CD4-positive, alpha-beta T cell treated with Interleukin-6 for 4 hours (primary cell): Measurements from ENCODE around the gene RELL1.

Experiments
- DNase-seq: peaks from one replicate; pipeline ENCODE4 v3.0.0-alpha.2; 2020; ENCODE audit warnings: mixed read lengths

RELL1 gene

GRCh38 chr4:37631551-37631950 is 54.6 kb downstream of the RELL1 start:
- DNase-seq, result no peak

DNA sequence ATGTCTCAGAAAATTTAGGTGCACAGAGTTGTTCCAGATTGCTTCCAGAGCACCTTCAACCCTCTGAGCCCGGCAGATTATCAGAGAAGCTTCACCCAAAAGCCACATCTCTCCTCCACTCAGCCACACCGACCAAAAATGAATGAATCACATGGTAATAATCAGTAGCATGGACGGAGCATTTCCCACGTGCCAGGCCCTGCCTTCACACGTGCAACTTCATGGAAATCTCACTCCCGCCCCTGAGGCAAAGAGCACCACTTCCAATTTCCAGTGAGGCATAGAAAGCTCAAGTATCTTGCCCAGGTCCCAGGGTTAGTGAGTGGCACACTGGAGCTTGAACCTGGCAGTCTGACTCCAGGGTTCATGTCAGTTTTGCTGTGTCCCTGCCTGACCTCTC is 56.5 kb downstream of the RELL1 start:
- DNase-seq, result no peak

DNA sequence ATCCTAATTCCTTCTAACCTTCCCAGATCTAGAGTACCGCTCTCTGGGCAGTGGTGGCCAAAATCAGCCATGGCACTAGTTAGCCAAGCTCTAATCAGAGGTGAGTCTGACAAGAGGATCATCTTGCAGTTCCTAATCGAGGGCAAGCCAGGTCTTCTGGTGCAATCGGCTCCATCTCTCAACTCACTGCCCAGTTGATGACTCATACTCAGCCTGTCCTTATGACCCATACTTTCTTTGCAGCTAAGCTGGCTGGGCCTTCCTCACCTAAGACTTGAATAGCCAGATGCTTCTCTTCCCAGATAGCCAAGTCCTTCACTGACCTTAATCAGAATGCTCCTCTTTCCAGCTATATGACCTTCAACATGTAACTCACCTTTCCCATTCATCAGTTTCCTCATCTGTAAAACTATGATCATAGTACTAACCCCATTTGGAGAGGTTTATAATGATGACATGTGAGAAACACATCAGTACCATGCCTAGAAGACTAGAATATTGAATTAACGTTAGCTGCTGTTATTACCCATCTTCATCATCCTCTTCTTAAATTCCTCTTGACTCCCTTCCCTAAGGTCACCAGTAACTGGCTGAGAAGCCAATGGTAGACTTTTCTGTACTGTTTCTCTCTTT is 57.1 kb downstream of the RELL1 start:
- no peak for DNase-seq

DNA sequence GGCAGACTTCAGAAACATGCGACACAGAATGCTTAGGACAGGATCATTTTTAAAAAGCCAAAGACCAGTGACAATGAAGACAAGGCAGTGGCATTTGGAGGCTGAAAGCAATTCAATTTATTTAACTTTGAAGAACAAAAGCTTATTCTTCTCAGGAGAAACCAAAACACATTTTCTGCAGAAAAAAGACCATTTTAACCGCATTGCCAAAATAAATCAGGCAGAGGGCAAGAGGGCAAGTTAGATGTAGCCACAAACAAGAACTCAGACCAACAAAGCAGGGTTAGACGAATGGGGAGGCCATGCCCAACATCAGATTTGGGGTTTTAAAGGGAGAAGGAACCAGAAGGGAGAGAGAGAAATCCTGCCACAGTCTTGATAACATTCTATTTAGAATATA is 58.9 kb downstream of the RELL1 start:
- no peak for DNase-seq

DNA sequence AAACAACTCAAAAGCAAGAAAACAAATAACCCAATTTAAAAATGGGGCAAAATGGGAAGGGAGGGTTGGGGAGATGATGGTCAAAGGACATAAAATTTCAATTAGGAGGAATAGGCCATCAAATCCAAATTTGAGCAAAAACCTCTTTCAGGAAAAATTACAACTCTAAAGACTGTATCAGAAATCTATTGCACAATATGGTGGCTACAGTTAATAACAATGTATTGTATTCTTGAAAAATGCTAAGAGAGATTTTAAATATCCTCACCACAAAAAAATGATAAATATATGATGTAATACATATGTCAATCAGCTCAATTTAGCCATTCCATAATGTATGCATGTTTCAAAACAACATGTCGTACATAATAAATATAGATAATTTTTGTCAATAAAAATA is 60.7 kb downstream of the RELL1 start:
- DNase-seq, result no peak

DNA sequence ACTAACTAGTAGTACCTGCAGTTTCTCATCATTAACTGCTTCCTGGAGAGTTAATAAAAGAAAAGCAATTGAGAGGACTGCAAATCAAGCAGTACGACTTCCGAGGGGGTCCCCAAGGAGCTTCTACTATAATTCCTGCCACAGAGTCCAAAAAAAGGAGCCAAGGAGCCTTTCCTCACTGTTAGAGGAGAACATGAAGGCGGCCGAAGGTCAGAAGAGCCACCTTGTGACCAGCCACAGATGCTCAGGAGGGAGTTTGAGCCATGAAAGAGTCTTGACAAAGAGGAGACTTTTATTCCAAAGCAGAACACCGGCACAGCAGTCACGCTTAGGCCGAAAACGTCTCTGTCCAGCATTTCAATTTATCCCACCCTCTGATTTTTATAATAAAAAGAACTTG is 62.2 kb downstream of the RELL1 start:
- DNase-seq, result no peak

GRCh38 chr4:37623125-37623524 is 63.1 kb downstream of the RELL1 start:
- no peak for DNase-seq

GRCh38 chr4:37620176-37620575 is 66.0 kb downstream of the RELL1 start:
- no peak for DNase-seq

DNA sequence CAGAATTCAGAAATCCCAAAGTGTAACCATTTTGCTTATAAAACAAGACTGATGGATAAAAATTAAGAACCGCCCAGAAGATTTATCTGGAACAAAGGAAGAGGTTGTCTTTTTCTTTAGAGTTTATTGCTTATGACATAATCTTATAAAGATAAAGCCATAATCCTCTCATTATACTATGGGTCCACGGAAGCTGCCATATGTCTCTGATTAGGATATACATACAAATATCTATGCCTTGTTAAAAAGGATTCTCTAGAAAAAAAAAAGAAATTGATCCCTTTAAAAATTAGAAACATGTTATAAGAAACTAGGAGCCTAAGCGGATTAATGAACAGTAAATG is 70.5 kb downstream of the RELL1 start:
- DNase-seq, result no peak

DNA sequence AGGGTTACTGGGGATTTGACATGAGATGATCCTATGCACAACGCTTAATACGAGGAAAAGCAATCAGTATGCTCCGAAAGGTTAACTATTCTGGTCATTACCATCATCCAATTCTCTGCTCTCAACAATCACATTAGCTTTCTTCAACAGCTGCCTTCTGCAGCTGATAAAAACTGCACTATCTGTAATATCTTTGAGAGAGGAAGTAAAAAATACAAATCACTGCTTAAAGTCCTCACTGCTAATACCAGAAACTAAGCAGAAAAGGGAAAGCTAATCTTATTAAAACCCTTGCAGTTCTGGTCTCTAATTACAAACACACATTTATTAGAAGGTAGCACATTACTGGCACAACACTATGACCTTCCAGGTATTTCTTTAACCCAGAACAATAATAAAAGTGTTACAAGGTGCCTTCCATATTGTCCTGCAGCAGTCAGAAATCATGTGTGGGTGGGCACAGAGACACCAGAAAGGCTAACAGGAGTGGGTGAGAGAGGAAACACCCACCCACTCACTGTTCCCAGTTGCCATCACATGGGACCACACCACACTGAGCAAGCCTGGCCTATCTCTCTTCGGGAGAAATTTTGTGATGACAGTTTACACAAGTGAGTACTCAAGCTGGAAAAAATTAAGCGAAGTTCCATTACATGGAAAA is 71.0 kb downstream of the RELL1 start:
- DNase-seq, result no peak

DNA sequence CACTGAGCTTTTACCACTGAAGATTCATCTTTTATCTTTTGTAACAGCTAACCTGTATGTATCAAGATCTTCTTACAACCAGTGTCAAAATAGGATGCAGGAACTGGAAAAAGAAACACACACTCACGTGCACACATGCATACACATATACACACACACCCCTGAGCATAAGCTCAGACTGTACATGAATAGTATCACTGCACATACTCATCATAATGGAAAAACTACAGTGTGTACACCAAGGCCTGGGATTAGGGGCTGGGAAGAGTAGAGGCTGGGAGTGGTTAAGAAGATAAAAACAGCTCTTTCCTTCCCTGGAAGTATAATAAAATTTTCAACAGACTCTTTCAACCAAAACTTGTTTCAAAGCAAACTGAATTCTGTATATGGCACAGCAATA is 73.4 kb downstream of the RELL1 start:
- no peak for DNase-seq

GRCh38 chr4:37609626-37610025 is 76.5 kb downstream of the RELL1 start:
- no peak for DNase-seq

GRCh38 chr4:37607018-37607417 is 79.2 kb downstream of the RELL1 start:
- DNase-seq, result no peak

- no peak for DNase-seq
Measured at GRCh38 chr4:37605843-37606565, 80.2 kb downstream of the RELL1 start.

- DNase-seq, result no peak
Measured at GRCh38 chr4:37604461-37604860, 81.7 kb downstream of the RELL1 start.

GRCh38 chr4:37603711-37604110 is 82.5 kb downstream of the RELL1 start:
- no peak for DNase-seq

DNA sequence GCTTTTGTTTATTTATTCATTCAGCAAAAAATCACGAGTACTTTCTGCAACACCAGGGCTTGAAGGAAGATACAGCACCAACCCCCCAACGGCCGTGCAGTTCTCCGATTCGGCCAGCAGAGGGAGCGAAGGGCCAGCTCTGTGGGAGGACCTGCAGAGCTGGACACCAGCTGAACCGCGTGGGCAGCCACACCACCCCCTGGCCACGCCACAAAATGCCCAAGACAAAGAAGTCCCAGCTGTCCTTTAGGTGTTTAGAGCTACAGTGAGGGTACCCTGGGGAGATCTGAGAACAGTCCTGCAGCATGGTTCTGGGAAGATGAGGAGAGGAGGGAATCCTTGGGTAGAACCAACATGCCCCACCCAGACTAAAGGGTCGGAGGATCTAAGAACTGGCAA is 83.1 kb downstream of the RELL1 start:
- DNase-seq, result peak; percentile 78

DNA sequence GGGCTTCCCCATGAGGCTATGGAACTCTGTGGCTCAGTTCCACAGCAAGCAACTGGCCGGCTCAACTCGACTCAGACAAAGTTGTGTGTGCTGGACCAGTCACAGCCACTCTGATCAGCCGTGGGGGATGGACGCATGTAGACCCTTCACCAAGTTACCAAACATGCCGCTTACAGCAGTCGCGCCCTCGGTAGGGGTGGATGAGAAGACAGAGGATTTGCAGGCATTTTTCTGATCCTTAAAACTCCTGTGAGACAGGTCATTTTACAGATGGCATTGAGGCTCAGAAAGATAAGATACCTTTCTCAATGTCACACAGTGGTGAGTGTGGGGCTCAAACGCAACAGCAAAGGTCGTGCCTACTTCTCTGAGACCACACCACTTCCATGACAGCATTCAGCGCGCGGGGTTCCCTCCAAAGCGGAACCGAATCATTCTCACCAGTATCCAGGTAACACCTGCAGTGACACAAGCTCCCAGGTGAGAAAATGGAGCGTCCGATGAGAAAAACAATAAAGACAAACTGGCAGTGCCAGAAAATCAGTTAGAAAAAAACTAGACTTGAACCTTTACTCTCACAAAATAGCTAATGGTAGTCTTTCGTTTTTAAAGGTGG is 83.6 kb downstream of the RELL1 start:
- DNase-seq, result no peak

- DNase-seq, result no peak
Measured at GRCh38 chr4:37601531-37601930, 84.6 kb downstream of the RELL1 start.

DNA sequence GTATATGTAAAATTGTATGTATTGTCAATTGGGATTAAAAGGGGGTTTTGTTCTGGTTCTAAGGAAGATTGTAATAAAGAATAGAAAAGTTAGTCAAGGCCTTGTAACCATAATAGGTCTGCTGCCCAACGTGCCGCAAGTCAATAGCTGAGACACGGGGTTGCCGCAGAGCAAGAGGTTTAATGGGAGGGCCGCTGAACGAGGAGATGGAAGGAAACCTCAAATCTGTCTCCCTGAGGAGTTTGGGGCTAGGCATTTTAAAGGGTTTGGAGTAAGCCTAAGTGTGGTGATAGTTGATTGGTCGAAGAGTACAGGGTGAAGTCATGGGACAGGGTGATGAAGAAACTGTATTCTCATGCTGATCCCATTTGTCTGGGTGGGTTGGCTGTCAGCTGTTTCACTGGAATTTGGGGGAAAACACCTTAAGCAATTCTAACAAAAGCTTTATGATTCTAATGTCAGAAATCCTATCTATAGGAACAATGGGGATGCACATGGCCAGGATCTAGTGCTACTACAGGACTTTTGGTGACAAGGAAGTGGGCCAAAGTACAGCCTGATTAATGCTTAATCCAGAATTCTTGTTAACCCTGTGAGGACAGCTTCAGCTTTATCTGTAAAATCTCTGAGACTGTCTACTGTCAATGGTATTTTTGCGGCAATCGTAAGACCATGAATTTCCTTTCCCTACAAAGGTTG is 86.9 kb downstream of the RELL1 start:
- no peak for DNase-seq

DNA sequence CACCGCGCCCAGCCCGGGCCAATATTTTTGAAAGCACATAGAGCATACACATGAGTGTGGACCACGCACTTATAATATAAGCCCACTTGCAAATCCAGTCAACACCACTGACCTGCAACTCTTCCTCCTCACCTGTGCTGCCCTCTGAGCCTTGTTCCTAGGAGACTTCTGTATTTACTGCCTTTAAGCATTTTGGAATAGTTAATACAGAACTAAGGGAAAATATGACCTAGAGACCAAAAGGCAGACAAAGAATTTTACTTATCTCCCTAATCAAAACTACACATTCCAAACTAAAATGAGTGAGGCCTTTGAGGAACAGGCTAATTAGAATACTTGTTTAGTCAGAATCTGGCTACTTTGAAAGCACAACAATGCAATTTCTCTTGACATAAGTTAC is 89.1 kb downstream of the RELL1 start:
- no peak for DNase-seq

- no peak for DNase-seq
Measured at GRCh38 chr4:37595875-37596680, 90.1 kb downstream of the RELL1 start.

DNA sequence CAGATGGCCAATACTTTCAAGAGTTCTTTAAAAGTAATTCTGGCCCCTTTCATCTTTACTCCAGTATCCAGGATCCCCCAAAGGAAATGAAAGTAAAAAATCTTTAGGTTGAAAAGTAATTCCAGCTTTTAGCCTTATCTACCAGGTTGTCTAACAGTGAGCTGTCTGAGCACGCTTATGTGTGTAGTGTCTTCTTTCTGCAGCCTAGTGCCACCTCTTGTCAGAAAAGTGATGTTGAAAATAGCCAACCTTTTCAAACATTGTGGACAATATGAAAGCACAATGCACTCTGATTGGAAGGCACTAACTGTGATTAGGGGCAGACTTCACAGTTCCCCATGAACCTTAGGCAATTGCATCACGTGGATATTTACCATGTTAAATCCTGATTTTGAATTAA is 92.1 kb downstream of the RELL1 start:
- DNase-seq, result no peak
